Hepatocyte (in vitro differentiated cells): ENCODE data around the gene PRR29.

Experiments
- EZH2 ChIP-seq: fragments of 200-600 bp; sonication (generic); IDR thresholded peaks from 2 replicates; pipeline ENCODE4 v1.6.1; 2016; ENCODE audit warnings: antibody characterized with exemption, mild to moderate bottlenecking, borderline replicate concordance
- EZH2phosphoT487 ChIP-seq: fragments of 200-600 bp; sonication (generic); IDR thresholded peaks from one replicate; pipeline ENCODE4 v1.6.1; 2018; ENCODE audit warnings: antibody characterized with exemption, mild to moderate bottlenecking, low read depth, moderate library complexity; ENCODE audit not compliant: unreplicated experiment, severe bottlenecking
- TF ChIP-seq, protein P1 (sequence below): fragments of 200-600 bp; sonication (generic); IDR thresholded peaks from 2 replicates; pipeline ENCODE4 v1.5.1; 2016; ENCODE audit warnings: antibody characterized with exemption, mild to moderate bottlenecking; ENCODE audit not compliant: poor library complexity

DNA sequence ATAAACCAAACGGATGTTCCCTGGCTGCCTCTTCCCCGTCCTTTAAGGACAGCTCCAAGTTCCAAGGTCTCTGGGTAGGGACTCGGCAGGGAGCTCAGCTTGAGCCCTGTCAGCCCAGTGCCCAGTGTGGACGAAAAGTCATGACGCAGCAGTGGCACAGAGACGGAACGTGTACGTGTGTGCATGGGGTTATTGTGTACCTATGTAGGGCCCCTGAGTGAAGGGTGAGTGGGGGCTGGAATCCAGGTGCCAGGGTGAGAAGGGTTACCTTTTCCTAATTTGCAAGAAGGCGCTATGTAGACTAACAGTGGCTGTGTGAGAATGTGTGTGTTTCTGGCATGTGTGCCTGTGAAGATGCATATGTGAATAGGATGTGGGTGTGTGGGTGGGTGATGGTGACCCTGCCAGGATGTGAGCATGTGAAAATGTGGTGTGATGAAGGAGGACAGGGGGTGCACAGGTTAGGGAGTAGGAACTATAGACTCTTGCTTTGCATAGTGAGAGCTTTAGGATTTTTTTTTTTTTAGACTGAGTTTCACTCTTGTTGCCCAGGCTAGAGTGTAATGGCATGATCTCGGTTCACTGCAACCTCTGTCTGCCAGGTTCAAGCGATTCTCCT lies 31.4 kb upstream of the PRR29 start:
- TF ChIP-seq, protein P1, sequence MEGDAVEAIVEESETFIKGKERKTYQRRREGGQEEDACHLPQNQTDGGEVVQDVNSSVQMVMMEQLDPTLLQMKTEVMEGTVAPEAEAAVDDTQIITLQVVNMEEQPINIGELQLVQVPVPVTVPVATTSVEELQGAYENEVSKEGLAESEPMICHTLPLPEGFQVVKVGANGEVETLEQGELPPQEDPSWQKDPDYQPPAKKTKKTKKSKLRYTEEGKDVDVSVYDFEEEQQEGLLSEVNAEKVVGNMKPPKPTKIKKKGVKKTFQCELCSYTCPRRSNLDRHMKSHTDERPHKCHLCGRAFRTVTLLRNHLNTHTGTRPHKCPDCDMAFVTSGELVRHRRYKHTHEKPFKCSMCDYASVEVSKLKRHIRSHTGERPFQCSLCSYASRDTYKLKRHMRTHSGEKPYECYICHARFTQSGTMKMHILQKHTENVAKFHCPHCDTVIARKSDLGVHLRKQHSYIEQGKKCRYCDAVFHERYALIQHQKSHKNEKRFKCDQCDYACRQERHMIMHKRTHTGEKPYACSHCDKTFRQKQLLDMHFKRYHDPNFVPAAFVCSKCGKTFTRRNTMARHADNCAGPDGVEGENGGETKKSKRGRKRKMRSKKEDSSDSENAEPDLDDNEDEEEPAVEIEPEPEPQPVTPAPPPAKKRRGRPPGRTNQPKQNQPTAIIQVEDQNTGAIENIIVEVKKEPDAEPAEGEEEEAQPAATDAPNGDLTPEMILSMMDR, result no peak
- TF ChIP-seq EZH2 (no peak), EZH2phosphoT487 (no peak)
